ENCODE measurements around the gene AP3M1.

The AP3M1 gene

DNA sequence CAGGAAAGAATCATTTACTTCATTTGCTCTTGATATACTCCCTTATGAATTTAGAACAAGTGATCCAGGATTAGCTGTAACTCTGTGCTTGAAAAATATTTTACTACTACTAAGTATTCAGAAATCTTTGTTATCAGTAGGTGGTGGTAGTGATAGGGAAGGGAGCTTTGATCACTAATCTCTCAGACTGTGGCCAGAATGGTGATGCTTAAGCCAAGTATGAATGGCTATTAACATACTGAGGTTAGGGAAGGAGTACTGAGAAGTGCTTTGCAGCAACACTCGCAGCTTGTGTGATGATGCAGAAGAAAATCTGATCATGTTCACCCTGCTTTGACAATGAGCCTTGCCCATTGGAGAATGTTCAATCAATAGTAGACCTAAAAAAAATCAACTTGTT, 29.3 kb downstream of the AP3M1 start:
- no peak overlapping the region for H2BK5ac ChIP-seq (ENCODE audit: low read length)
- no peaks in the 10 kb centered on the region for H3K27me3 ChIP-seq (ENCODE audit: insufficient read depth, low read length, poor library complexity)
- no peak overlapping the region for H3K18ac ChIP-seq (ENCODE audit: low read length)
- H3K4me3 ChIP-seq (ENCODE audit: low read length), result no peak overlapping the region
- H2AK5ac ChIP-seq (ENCODE audit: low read length), result no peak overlapping the region
- no peak overlapping the region for H2BK15ac ChIP-seq (replicated peaks; ENCODE audit: low read depth)
- no peak overlapping the region for H3K4me2 ChIP-seq (ENCODE audit: low read length)
- DNase-seq, result peak; percentile 42
- H3K4me1 ChIP-seq (ENCODE audit: control insufficient read depth, low read depth, low read length), result no peaks in the 10 kb centered on the region
- H3K23ac ChIP-seq (ENCODE audit: low read length), result no peak overlapping the region
- H3K4ac ChIP-seq (ENCODE audit: low read depth, low read length), result no peak overlapping the region
- H3K79me2 ChIP-seq (ENCODE audit: control insufficient read depth, insufficient read depth, low read length), result no peaks in the 10 kb centered on the region
- H4K8ac ChIP-seq (ENCODE audit: low read depth, low read length), result no peak overlapping the region
- H3K27ac ChIP-seq (ENCODE audit: low read depth, low read length), result no peak overlapping the region
- no peak overlapping the region for H4K5ac ChIP-seq (ENCODE audit: low read length)
- H2BK120ac ChIP-seq (ENCODE audit: low read depth, low read length), result no peak overlapping the region
- no peak overlapping the region for H3K56ac ChIP-seq (ENCODE audit: low read length)
- peaks cover 10% of the 10 kb centered on the region for H3K36me3 ChIP-seq (ENCODE audit: control insufficient read depth, insufficient read depth, low read length)
- H3K79me1 ChIP-seq (ENCODE audit: low read length), result no peaks in the 10 kb centered on the region
- WGBS (ENCODE audit: extremely low coverage, insufficient coverage, low lambda C conversion rate), result no CpG with 5 or more reads among the region's 1 CpG
- H3K9ac ChIP-seq (ENCODE audit: low read length), result no peak overlapping the region

GRCh38 chr10:74120911-74121310, 29.7 kb downstream of the AP3M1 start:
- Histone ChIP-seq H2BK15ac (replicated peaks; ENCODE audit: low read depth) (no peak overlapping the region), H4K8ac (ENCODE audit: low read depth, low read length) (no peak overlapping the region), H3K9ac (ENCODE audit: low read length) (no peak overlapping the region), H2BK5ac (ENCODE audit: low read length) (no peak overlapping the region), H3K4me1 (ENCODE audit: control insufficient read depth, low read depth, low read length) (no peaks in the 10 kb centered on the region), H3K4ac (ENCODE audit: low read depth, low read length) (no peak overlapping the region), H3K4me2 (ENCODE audit: low read length) (no peak overlapping the region), H3K79me2 (ENCODE audit: control insufficient read depth, insufficient read depth, low read length) (no peaks in the 10 kb centered on the region), H4K5ac (ENCODE audit: low read length) (no peak overlapping the region), H3K18ac (ENCODE audit: low read length) (no peak overlapping the region), H3K36me3 (ENCODE audit: control insufficient read depth, insufficient read depth, low read length) (peaks cover 10% of the 10 kb centered on the region), H3K23ac (ENCODE audit: low read length) (no peak overlapping the region), H3K79me1 (ENCODE audit: low read length) (no peaks in the 10 kb centered on the region), H3K27ac (ENCODE audit: low read depth, low read length) (no peak overlapping the region), H2BK120ac (ENCODE audit: low read depth, low read length) (no peak overlapping the region), H3K56ac (ENCODE audit: low read length) (no peak overlapping the region), H3K27me3 (ENCODE audit: insufficient read depth, low read length, poor library complexity) (no peaks in the 10 kb centered on the region), H3K4me3 (ENCODE audit: low read length) (no peak overlapping the region), H2AK5ac (ENCODE audit: low read length) (no peak overlapping the region)
- WGBS (ENCODE audit: extremely low coverage, insufficient coverage, low lambda C conversion rate), result no CpG with 5 or more reads among the region's 1 CpG
- DNase-seq, result no peak

- no peaks in the 10 kb centered on the region for H3K27me3 ChIP-seq (ENCODE audit: insufficient read depth, low read length, poor library complexity)
- no peak overlapping the region for H4K8ac ChIP-seq (ENCODE audit: low read depth, low read length)
- H2BK15ac ChIP-seq (replicated peaks; ENCODE audit: low read depth), result no peak overlapping the region
- no peak overlapping the region for H3K4me2 ChIP-seq (ENCODE audit: low read length)
- no peak overlapping the region for H3K27ac ChIP-seq (ENCODE audit: low read depth, low read length)
- no peaks in the 10 kb centered on the region for H3K4me1 ChIP-seq (ENCODE audit: control insufficient read depth, low read depth, low read length)
- no peak overlapping the region for H3K4me3 ChIP-seq (ENCODE audit: low read length)
- no peak overlapping the region for H3K4ac ChIP-seq (ENCODE audit: low read depth, low read length)
- peaks cover 1% of the 10 kb centered on the region for H3K79me1 ChIP-seq (ENCODE audit: low read length)
- peaks cover 17% of the 10 kb centered on the region for H3K36me3 ChIP-seq (ENCODE audit: control insufficient read depth, insufficient read depth, low read length)
- no peak overlapping the region for H3K18ac ChIP-seq (ENCODE audit: low read length)
- H3K79me2 ChIP-seq (ENCODE audit: control insufficient read depth, insufficient read depth, low read length), result no peaks in the 10 kb centered on the region
- no peak overlapping the region for H4K5ac ChIP-seq (ENCODE audit: low read length)
- H3K23ac ChIP-seq (ENCODE audit: low read length), result no peak overlapping the region
- no peak overlapping the region for H2BK5ac ChIP-seq (ENCODE audit: low read length)
- H3K56ac ChIP-seq (ENCODE audit: low read length), result no peak overlapping the region
- H2AK5ac ChIP-seq (ENCODE audit: low read length), result no peak overlapping the region
- DNase-seq, result no peak
- no peak overlapping the region for H3K9ac ChIP-seq (ENCODE audit: low read length)
- WGBS (ENCODE audit: extremely low coverage, insufficient coverage, low lambda C conversion rate), result no CpG with 5 or more reads among the region's 3 CpGs
- H2BK120ac ChIP-seq (ENCODE audit: low read depth, low read length), result no peak overlapping the region
Measured at GRCh38 chr10:74118804-74119203, 31.8 kb downstream of the AP3M1 start.

DNA sequence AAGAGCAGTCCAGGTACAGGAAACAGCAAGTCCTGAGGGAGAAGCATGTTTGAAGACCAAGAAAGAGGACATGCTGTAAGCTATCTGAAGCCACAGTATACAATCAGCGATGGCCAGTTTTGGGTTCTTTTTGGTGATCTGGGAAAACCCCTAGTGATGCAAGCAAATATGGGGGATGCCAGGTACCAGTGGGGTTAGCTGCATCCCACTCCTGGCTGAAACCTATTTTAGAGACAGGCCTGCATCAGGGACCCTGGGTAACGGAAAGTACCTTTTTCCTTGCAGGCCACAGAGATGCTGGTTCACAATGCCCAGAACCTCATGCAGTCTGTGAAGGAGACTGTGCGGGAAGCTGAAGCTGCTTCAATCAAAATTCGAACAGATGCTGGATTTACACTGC, 32.9 kb downstream of the AP3M1 start:
- no peak overlapping the region for H3K27ac ChIP-seq (ENCODE audit: low read depth, low read length)
- H3K9ac ChIP-seq (ENCODE audit: low read length), result no peak overlapping the region
- WGBS (ENCODE audit: extremely low coverage, insufficient coverage, low lambda C conversion rate), result no CpG with 5 or more reads among the region's 4 CpGs
- H3K79me2 ChIP-seq (ENCODE audit: control insufficient read depth, insufficient read depth, low read length), result no peaks in the 10 kb centered on the region
- no peak overlapping the region for H4K8ac ChIP-seq (ENCODE audit: low read depth, low read length)
- no peak overlapping the region for H2BK120ac ChIP-seq (ENCODE audit: low read depth, low read length)
- no peak overlapping the region for H2AK5ac ChIP-seq (ENCODE audit: low read length)
- H3K23ac ChIP-seq (ENCODE audit: low read length), result no peak overlapping the region
- no peak overlapping the region for H2BK5ac ChIP-seq (ENCODE audit: low read length)
- no peak overlapping the region for H3K18ac ChIP-seq (ENCODE audit: low read length)
- DNase-seq, result no peak
- H3K4me1 ChIP-seq (ENCODE audit: control insufficient read depth, low read depth, low read length), result no peaks in the 10 kb centered on the region
- H4K5ac ChIP-seq (ENCODE audit: low read length), result no peak overlapping the region
- peaks cover 18% of the 10 kb centered on the region for H3K36me3 ChIP-seq (ENCODE audit: control insufficient read depth, insufficient read depth, low read length)
- no peak overlapping the region for H3K56ac ChIP-seq (ENCODE audit: low read length)
- no peak overlapping the region for H3K4ac ChIP-seq (ENCODE audit: low read depth, low read length)
- H3K4me2 ChIP-seq (ENCODE audit: low read length), result no peak overlapping the region
- no peak overlapping the region for H3K4me3 ChIP-seq (ENCODE audit: low read length)
- H3K27me3 ChIP-seq (ENCODE audit: insufficient read depth, low read length, poor library complexity), result no peaks in the 10 kb centered on the region
- no peak overlapping the region for H2BK15ac ChIP-seq (replicated peaks; ENCODE audit: low read depth)
- H3K79me1 ChIP-seq (ENCODE audit: low read length), result peaks cover 3% of the 10 kb centered on the region

DNA sequence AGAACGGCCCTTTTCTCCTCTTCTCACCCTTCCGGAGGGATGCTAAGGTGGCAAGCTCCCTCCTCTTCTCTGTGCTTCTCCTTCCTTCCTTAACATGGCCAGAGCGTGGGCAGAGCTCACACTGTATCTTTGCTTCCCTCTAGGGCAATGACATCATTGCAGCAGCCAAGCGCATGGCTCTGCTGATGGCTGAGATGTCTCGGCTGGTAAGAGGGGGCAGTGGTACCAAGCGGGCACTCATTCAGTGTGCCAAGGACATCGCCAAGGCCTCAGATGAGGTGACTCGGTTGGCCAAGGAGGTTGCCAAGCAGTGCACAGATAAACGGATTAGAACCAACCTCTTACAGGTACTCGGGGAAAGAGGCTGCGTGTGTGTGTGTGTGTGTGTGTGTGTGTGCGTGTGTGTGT, 36.6 kb downstream of the AP3M1 start:
- no peaks in the 10 kb centered on the region for H3K4me1 ChIP-seq (ENCODE audit: control insufficient read depth, low read depth, low read length)
- H3K9ac ChIP-seq (ENCODE audit: low read length), result no peak overlapping the region
- no peak overlapping the region for H2AK5ac ChIP-seq (ENCODE audit: low read length)
- peaks cover 8% of the 10 kb centered on the region for H3K79me1 ChIP-seq (ENCODE audit: low read length)
- H4K5ac ChIP-seq (ENCODE audit: low read length), result no peak overlapping the region
- peaks cover 29% of the 10 kb centered on the region for H3K36me3 ChIP-seq (ENCODE audit: control insufficient read depth, insufficient read depth, low read length)
- no peak overlapping the region for H3K4me2 ChIP-seq (ENCODE audit: low read length)
- no peak overlapping the region for H3K18ac ChIP-seq (ENCODE audit: low read length)
- no peak overlapping the region for H2BK15ac ChIP-seq (replicated peaks; ENCODE audit: low read depth)
- H2BK120ac ChIP-seq (ENCODE audit: low read depth, low read length), result no peak overlapping the region
- no peak overlapping the region for H3K4ac ChIP-seq (ENCODE audit: low read depth, low read length)
- H4K8ac ChIP-seq (ENCODE audit: low read depth, low read length), result no peak overlapping the region
- no peak overlapping the region for H3K27ac ChIP-seq (ENCODE audit: low read depth, low read length)
- no peak overlapping the region for H2BK5ac ChIP-seq (ENCODE audit: low read length)
- 100% methylated on average over 1 of the region's 12 CpGs for WGBS (ENCODE audit: extremely low coverage, insufficient coverage, low lambda C conversion rate)
- no peak for DNase-seq
- H3K23ac ChIP-seq (ENCODE audit: low read length), result no peak overlapping the region
- no peaks in the 10 kb centered on the region for H3K79me2 ChIP-seq (ENCODE audit: control insufficient read depth, insufficient read depth, low read length)
- no peak overlapping the region for H3K56ac ChIP-seq (ENCODE audit: low read length)
- no peaks in the 10 kb centered on the region for H3K27me3 ChIP-seq (ENCODE audit: insufficient read depth, low read length, poor library complexity)
- no peak overlapping the region for H3K4me3 ChIP-seq (ENCODE audit: low read length)

- Histone ChIP-seq H3K18ac (ENCODE audit: low read length) (no peak overlapping the region), H2BK5ac (ENCODE audit: low read length) (no peak overlapping the region), H3K4ac (ENCODE audit: low read depth, low read length) (no peak overlapping the region), H3K79me1 (ENCODE audit: low read length) (peaks cover 10% of the 10 kb centered on the region), H3K27ac (ENCODE audit: low read depth, low read length) (no peak overlapping the region), H3K4me2 (ENCODE audit: low read length) (no peak overlapping the region), H3K4me1 (ENCODE audit: control insufficient read depth, low read depth, low read length) (no peaks in the 10 kb centered on the region), H3K56ac (ENCODE audit: low read length) (no peak overlapping the region), H2AK5ac (ENCODE audit: low read length) (no peak overlapping the region), H4K8ac (ENCODE audit: low read depth, low read length) (no peak overlapping the region), H3K9ac (ENCODE audit: low read length) (no peak overlapping the region), H3K36me3 (ENCODE audit: control insufficient read depth, insufficient read depth, low read length) (peaks cover 31% of the 10 kb centered on the region), H3K4me3 (ENCODE audit: low read length) (no peak overlapping the region), H3K23ac (ENCODE audit: low read length) (no peak overlapping the region), H3K27me3 (ENCODE audit: insufficient read depth, low read length, poor library complexity) (no peaks in the 10 kb centered on the region), H3K79me2 (ENCODE audit: control insufficient read depth, insufficient read depth, low read length) (peaks cover 2% of the 10 kb centered on the region), H2BK120ac (ENCODE audit: low read depth, low read length) (no peak overlapping the region), H2BK15ac (replicated peaks; ENCODE audit: low read depth) (no peak overlapping the region), H4K5ac (ENCODE audit: low read length) (no peak overlapping the region)
- WGBS (ENCODE audit: extremely low coverage, insufficient coverage, low lambda C conversion rate), result no CpG with 5 or more reads among the region's 1 CpG
- DNase-seq, result no peak
Measured at GRCh38 chr10:74113546-74113945, 37.1 kb downstream of the AP3M1 start.
